HEK293 (cell line): ENCODE measurements around the gene RUVBL1.
A peak's percentile ranks its signal among the peaks of the same experiment; 100 is the strongest.

Experiments
- CTCF ChIA-PET: fragments of 350-600 bp; formaldehyde crosslinking; extraction: SDS; loops from one replicate; lab custom pipeline; 2021; ENCODE audit warnings: antibody characterized with exemption; lab: Yijun Ruan, JAX
- POLR2A ChIA-PET: fragments of 300-600 bp; formaldehyde crosslinking; extraction: SDS; loops from one replicate; lab custom pipeline; 2020; ENCODE audit warnings: antibody characterized with exemption, inconsistent platforms; lab: Yijun Ruan, JAX
- H3K27ac ChIP-seq: fragments of 200-500 bp; sonication (Bioruptor generic); 2 replicates; pipeline ENCODE4 v1.5.1; 2014; ENCODE audit warnings: low read depth, low read length, control low read depth, inconsistent platforms; ENCODE audit errors: extremely low read depth
- H3K36me3 ChIP-seq, 2 experiments: fragments of 200-500 bp in 1 of 2; sonication (Bioruptor generic) in 1 of 2; 1 replicate in 1 of 2; 2 replicates in 1 of 2; pipeline ENCODE4 v1.5.1; 2014 to 2017; ENCODE audit warnings: inconsistent platforms in 2 of 2, low read length in 2 of 2; ENCODE audit not compliant: control insufficient read depth in 2 of 2, insufficient read depth in 1 of 2
- H3K4me1 ChIP-seq: fragments of 200-500 bp; sonication (Bioruptor generic); 2 replicates; pipeline ENCODE4 v1.5.1; 2014; ENCODE audit warnings: mild to moderate bottlenecking, low read length, inconsistent platforms; ENCODE audit not compliant: control insufficient read depth, insufficient read depth
- H3K4me3 ChIP-seq: 2 replicates; pipeline ENCODE4 v1.5.1; 2011; ENCODE audit warnings: low read depth, mild to moderate bottlenecking, control low read depth, low read length, moderate library complexity
- H3K9me3 ChIP-seq: fragments of 200-500 bp; sonication (Bioruptor generic); 2 replicates; pipeline ENCODE4 v1.5.1; 2014; ENCODE audit warnings: low read depth, low read length, inconsistent platforms; ENCODE audit not compliant: control insufficient read depth, insufficient read depth
- IKZF3 ChIP-seq: fragments of 450-650 bp; IDR thresholded peaks from 2 replicates; pipeline ENCODE4 v1.5.0; 2018; ENCODE audit warnings: missing biosample characterization, mild to moderate bottlenecking, missing genetic modification characterization, moderate library complexity
- KLF7 ChIP-seq: fragments of 450-650 bp; formaldehyde crosslinking; IDR thresholded peaks from 2 replicates; pipeline ENCODE4 v1.5.1; 2016; ENCODE audit warnings: missing biosample characterization, missing genetic modification characterization, borderline replicate concordance
- MEIS1 ChIP-seq: sonication (generic); formaldehyde crosslinking; IDR thresholded peaks from 2 replicates; pipeline ENCODE4 v1.8.1; 2022; ENCODE audit warnings: missing genetic modification reagents, mild to moderate bottlenecking, borderline replicate concordance
- OVOL3 ChIP-seq: fragments of 450-650 bp; formaldehyde crosslinking; IDR thresholded peaks from 2 replicates; pipeline ENCODE4 v1.5.1; 2016; ENCODE audit warnings: missing biosample characterization, missing genetic modification characterization
- SP2 ChIP-seq: fragments of 450-650 bp; formaldehyde crosslinking; IDR thresholded peaks from 2 replicates; pipeline ENCODE4 v1.5.1; 2016; ENCODE audit warnings: missing biosample characterization, missing genetic modification characterization
- ZBTB17 ChIP-seq: fragments of 450-650 bp; formaldehyde crosslinking; IDR thresholded peaks from 2 replicates; pipeline ENCODE4 v1.5.1; 2016; ENCODE audit warnings: missing biosample characterization, missing genetic modification characterization
- ZBTB20 ChIP-seq: fragments of 450-650 bp; formaldehyde crosslinking; IDR thresholded peaks from 2 replicates; pipeline ENCODE4 v1.5.1; 2016; ENCODE audit warnings: missing biosample characterization, missing genetic modification characterization
- ZFP3 ChIP-seq: fragments of 450-650 bp; formaldehyde crosslinking; IDR thresholded peaks from 2 replicates; pipeline ENCODE4 v1.5.1; 2016; ENCODE audit warnings: low read depth, missing biosample characterization, missing genetic modification characterization
- ZNF174 ChIP-seq: fragments of 450-650 bp; formaldehyde crosslinking; IDR thresholded peaks from 2 replicates; pipeline ENCODE4 v1.5.0; 2017; ENCODE audit warnings: missing biosample characterization, mild to moderate bottlenecking, missing genetic modification characterization
- ZNF521 ChIP-seq: fragments of 450-650 bp; formaldehyde crosslinking; IDR thresholded peaks from 2 replicates; pipeline ENCODE4 v1.5.1; 2017; ENCODE audit warnings: missing biosample characterization, mild to moderate bottlenecking, missing genetic modification characterization
- ZNF530 ChIP-seq: fragments of 450-650 bp; formaldehyde crosslinking; IDR thresholded peaks from 2 replicates; pipeline ENCODE4 v1.5.1; 2016; ENCODE audit warnings: low read depth, missing biosample characterization, missing genetic modification characterization
- ZNF610 ChIP-seq: fragments of 450-650 bp; formaldehyde crosslinking; IDR thresholded peaks from 2 replicates; pipeline ENCODE4 v1.5.1; 2016; ENCODE audit warnings: missing biosample characterization, missing genetic modification characterization, borderline replicate concordance
- ZNF658 ChIP-seq: fragments of 450-650 bp; formaldehyde crosslinking; IDR thresholded peaks from 2 replicates; pipeline ENCODE4; 2016; ENCODE audit warnings: missing biosample characterization, missing genetic modification characterization
- ZNF792 ChIP-seq: fragments of 450-650 bp; formaldehyde crosslinking; IDR thresholded peaks from 2 replicates; pipeline ENCODE4 v1.5.1; 2016; ENCODE audit warnings: missing biosample characterization, missing genetic modification characterization
- ZSCAN16 ChIP-seq: fragments of 450-650 bp; formaldehyde crosslinking; IDR thresholded peaks from 2 replicates; pipeline ENCODE4 v1.5.1; 2016; ENCODE audit warnings: missing biosample characterization, missing genetic modification characterization
- TF ChIP-seq, protein P1 (sequence below): fragments of 450-650 bp; formaldehyde crosslinking; conservative IDR thresholded peaks from 2 replicates; pipeline ENCODE4 v1.5.1; 2016; ENCODE audit warnings: low read depth, missing biosample characterization, missing genetic modification characterization
- TF ChIP-seq, protein P2 (sequence below): fragments of 450-650 bp; formaldehyde crosslinking; IDR thresholded peaks from 2 replicates; pipeline ENCODE4 v1.5.1; 2016; ENCODE audit warnings: missing biosample characterization, missing genetic modification characterization
- TF ChIP-seq, protein P3 (sequence below): fragments of 450-650 bp; formaldehyde crosslinking; IDR thresholded peaks from 2 replicates; pipeline ENCODE4 v1.5.1; 2016; ENCODE audit warnings: missing biosample characterization, missing genetic modification characterization
- TF ChIP-seq, protein P4 (sequence below): fragments of 450-650 bp; formaldehyde crosslinking; IDR thresholded peaks from 2 replicates; pipeline ENCODE4 v1.5.0; 2017; ENCODE audit warnings: missing biosample characterization, missing genetic modification characterization, borderline replicate concordance
- TF ChIP-seq, protein P5 (sequence below): fragments of 450-650 bp; formaldehyde crosslinking; IDR thresholded peaks from 2 replicates; pipeline ENCODE4 v1.5.1; 2016; ENCODE audit warnings: missing biosample characterization, missing genetic modification characterization, low read depth

The RUVBL1 gene

DNA sequence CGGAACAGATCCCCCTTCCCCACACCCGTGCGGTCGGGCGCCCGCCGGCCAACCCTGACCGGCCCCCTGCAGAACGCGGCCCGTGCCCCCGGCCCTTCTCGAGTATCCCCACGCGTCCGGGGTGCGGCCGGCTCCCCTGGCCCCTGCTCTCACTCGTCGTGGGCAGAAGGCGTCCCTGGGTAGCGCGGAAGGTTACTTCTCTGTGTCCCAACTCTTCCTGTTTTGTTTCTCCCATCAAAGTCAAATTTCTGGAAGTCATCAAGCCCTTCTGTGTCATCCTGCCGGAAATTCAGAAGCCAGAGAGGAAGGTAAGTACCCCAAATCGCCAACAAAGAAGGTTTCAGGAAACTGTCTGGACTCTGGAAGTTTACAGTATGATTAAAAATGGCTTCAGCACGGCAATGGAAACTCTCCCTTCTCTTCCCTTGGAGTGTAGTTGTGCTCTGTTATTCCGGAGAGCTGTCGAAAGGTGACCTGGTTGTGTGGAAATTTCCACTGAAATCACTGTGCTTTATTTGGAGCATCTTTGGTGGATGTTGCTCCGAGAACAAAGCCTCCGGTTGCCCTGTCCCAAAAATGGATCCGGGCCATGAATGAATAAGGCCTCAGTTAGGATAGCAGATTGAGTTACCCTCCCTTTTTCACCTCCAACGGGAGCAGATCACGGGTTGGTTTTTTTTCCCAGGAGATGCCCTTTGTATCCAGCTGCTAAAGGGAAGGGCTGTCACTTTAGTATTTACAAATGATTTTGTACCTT, 70.8 kb downstream of the RUVBL1 start:
- H3K36me3 ChIP-seq = peaks cover 8 to 45% of the 10 kb centered on the region in 2 experiments; a peak in 2 of 3 replicates
- TF ChIP-seq, protein P1, sequence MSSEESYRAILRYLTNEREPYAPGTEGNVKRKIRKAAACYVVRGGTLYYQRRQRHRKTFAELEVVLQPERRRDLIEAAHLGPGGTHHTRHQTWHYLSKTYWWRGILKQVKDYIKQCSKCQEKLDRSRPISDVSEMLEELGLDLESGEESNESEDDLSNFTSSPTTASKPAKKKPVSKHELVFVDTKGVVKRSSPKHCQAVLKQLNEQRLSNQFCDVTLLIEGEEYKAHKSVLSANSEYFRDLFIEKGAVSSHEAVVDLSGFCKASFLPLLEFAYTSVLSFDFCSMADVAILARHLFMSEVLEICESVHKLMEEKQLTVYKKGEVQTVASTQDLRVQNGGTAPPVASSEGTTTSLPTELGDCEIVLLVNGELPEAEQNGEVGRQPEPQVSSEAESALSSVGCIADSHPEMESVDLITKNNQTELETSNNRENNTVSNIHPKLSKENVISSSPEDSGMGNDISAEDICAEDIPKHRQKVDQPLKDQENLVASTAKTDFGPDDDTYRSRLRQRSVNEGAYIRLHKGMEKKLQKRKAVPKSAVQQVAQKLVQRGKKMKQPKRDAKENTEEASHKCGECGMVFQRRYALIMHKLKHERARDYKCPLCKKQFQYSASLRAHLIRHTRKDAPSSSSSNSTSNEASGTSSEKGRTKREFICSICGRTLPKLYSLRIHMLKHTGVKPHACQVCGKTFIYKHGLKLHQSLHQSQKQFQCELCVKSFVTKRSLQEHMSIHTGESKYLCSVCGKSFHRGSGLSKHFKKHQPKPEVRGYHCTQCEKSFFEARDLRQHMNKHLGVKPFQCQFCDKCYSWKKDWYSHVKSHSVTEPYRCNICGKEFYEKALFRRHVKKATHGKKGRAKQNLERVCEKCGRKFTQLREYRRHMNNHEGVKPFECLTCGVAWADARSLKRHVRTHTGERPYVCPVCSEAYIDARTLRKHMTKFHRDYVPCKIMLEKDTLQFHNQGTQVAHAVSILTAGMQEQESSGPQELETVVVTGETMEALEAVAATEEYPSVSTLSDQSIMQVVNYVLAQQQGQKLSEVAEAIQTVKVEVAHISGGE (tag by site-specific recombination) = 0 out of 2 replicates have a peak, but pooled peaks have one; percentile 8
- TF ChIP-seq OVOL3 (0 out of 2 replicates have a peak, but pooled peaks have one; percentile 29), ZBTB17 (tag by site-specific recombination) (peak; percentile 54), KLF7 (tag by site-specific recombination) (no peak), ZNF174 (tag by site-specific recombination) (no peak)
- TF ChIP-seq, protein P2, sequence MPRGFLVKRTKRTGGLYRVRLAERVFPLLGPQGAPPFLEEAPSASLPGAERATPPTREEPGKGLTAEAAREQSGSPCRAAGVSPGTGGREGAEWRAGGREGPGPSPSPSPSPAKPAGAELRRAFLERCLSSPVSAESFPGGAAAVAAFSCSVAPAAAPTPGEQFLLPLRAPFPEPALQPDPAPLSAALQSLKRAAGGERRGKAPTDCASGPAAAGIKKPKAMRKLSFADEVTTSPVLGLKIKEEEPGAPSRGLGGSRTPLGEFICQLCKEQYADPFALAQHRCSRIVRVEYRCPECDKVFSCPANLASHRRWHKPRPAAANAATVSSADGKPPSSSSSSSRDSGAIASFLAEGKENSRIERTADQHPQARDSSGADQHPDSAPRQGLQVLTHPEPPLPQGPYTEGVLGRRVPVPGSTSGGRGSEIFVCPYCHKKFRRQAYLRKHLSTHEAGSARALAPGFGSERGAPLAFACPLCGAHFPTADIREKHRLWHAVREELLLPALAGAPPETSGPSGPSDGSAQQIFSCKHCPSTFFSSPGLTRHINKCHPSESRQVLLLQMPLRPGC (tag by site-specific recombination) = 0 out of 2 replicates have a peak, but pooled peaks have one; percentile 40
- POLR2A ChIA-PET = interaction anchor here (1.4 kb wide), 1 partner anchor 71 kb away, joined by 4 read pairs; the partner anchor contains the start of gene RUVBL1
- H3K27ac ChIP-seq = peak overlapping the region; percentile 84
- CTCF ChIA-PET = interaction anchor here (0.6 to 1.1 kb wide), 2 partner anchors 37 to 81 kb away, joined by 3 read pairs; no protein-coding TSS in a partner anchor
- peak overlapping the region; percentile 97 for H3K4me3 ChIP-seq
- H3K9me3 ChIP-seq = no peaks in the 10 kb centered on the region
- 0 out of 2 replicates have a peak, but pooled peaks cover 4% of the 10 kb centered on the region for H3K4me1 ChIP-seq

DNA sequence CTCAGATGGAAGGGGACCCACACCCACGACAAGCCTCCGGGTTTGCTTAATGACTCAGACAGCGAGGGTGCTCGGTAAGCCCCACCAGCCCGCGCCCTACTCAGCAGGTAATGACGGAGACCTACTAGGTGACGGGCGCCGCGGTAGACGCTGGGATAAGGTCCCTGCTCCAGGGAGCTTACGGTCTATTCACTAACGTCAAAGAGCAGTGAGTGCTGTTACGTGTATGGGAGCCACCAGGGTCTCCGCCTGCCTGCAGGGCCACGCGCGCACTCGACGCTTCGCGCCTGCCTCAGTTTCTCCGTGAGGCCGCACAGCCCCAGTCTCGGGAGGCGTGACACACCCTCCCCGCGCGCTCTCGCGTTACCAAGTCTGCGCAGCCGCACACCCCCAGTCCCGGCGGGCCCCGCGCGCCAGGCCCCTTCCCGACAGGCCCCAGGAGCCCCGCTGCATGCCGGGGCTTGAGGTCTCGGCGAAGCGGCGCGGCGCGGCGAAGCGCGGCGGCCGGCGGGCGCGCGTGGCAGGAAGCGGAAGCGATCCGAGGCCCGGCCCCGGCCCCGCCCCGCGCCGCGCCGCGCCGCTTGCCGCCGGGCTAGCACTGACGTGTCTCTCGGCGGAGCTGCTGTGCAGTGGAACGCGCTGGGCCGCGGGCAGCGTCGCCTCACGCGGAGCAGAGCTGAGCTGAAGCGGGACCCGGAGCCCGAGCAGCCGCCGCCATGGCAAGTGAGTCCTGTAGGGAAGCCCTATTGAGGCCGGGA, 71.6 kb downstream of the RUVBL1 start, which contains the start of gene SEC61A1:
Gene SEC61A1 (plus strand): TSS at position 601 of the 758 bp plus-strand sequence. CDS start 116 bp downstream, at position 717.
- H3K27ac ChIP-seq = peak within 1 kb of the TSS; percentile 84
- no peaks in the 10 kb centered on the region for H3K9me3 ChIP-seq
- ChIA-PET POLR2A (interaction anchor here (1.4 kb wide), 1 partner anchor 72 kb away, joined by 4 read pairs; the partner anchor contains the start of gene RUVBL1), CTCF (interaction anchor here (0.7 kb wide), 1 partner anchor 562 kb away, joined by 4 read pairs; no protein-coding TSS in a partner anchor)
- H3K4me3 ChIP-seq = peak within 1 kb of the TSS; percentile 97
- H3K36me3 ChIP-seq = peaks cover 5 to 38% of the 10 kb centered on the region in 2 experiments; a peak in 2 of 3 replicates
- 0 out of 2 replicates have a peak, but pooled peaks cover 4% of the 10 kb centered on the region for H3K4me1 ChIP-seq
- 0 out of 2 replicates have a peak, but pooled peaks have one; percentile 44 for TF ChIP-seq ZSCAN16 (tag by site-specific recombination)
- TF ChIP-seq, protein P3, sequence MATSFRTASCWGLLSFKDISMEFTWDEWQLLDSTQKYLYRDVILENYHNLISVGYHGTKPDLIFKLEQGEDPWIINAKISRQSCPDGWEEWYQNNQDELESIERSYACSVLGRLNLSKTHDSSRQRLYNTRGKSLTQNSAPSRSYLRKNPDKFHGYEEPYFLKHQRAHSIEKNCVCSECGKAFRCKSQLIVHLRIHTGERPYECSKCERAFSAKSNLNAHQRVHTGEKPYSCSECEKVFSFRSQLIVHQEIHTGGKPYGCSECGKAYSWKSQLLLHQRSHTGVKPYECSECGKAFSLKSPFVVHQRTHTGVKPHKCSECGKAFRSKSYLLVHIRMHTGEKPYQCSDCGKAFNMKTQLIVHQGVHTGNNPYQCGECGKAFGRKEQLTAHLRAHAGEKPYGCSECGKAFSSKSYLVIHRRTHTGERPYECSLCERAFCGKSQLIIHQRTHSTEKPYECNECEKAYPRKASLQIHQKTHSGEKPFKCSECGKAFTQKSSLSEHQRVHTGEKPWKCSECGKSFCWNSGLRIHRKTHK = no peak
- TF ChIP-seq SP2 (tag by site-specific recombination) = peak; percentile 33; the same call in 1 of the 2 replicates
- no peak for TF ChIP-seq ZNF792
- TF ChIP-seq IKZF3 (tag by site-specific recombination) = no peak
- no peak for TF ChIP-seq ZNF610
- no peak for TF ChIP-seq MEIS1 (CRISPR knock-in tag)
- TF ChIP-seq ZNF521 = no peak
- no peak for TF ChIP-seq ZNF658 (tag by site-specific recombination)
- TF ChIP-seq OVOL3 = no peak
- 0 out of 2 replicates have a peak, but pooled peaks have one; percentile 14 for TF ChIP-seq ZBTB20
- TF ChIP-seq ZNF530 = no peak
- no peak for TF ChIP-seq ZFP3 (tag by site-specific recombination)
- TF ChIP-seq, protein P4, sequence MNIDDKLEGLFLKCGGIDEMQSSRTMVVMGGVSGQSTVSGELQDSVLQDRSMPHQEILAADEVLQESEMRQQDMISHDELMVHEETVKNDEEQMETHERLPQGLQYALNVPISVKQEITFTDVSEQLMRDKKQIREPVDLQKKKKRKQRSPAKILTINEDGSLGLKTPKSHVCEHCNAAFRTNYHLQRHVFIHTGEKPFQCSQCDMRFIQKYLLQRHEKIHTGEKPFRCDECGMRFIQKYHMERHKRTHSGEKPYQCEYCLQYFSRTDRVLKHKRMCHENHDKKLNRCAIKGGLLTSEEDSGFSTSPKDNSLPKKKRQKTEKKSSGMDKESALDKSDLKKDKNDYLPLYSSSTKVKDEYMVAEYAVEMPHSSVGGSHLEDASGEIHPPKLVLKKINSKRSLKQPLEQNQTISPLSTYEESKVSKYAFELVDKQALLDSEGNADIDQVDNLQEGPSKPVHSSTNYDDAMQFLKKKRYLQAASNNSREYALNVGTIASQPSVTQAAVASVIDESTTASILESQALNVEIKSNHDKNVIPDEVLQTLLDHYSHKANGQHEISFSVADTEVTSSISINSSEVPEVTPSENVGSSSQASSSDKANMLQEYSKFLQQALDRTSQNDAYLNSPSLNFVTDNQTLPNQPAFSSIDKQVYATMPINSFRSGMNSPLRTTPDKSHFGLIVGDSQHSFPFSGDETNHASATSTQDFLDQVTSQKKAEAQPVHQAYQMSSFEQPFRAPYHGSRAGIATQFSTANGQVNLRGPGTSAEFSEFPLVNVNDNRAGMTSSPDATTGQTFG (tag by site-specific recombination) = 0 out of 2 replicates have a peak, but pooled peaks have one; percentile 5
- TF ChIP-seq, protein P5, sequence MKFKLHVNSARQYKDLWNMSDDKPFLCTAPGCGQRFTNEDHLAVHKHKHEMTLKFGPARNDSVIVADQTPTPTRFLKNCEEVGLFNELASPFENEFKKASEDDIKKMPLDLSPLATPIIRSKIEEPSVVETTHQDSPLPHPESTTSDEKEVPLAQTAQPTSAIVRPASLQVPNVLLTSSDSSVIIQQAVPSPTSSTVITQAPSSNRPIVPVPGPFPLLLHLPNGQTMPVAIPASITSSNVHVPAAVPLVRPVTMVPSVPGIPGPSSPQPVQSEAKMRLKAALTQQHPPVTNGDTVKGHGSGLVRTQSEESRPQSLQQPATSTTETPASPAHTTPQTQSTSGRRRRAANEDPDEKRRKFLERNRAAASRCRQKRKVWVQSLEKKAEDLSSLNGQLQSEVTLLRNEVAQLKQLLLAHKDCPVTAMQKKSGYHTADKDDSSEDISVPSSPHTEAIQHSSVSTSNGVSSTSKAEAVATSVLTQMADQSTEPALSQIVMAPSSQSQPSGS (tag by site-specific recombination) = no peak
